ENCODE data around the gene NAALADL2. TPM values are rescaled to one million over a fixed set of nuclear protein-coding genes. Genes with fewer than 3 reads are reported as not detected.

The NAALADL2 gene
- total RNA-seq, 1 donor from 2014 or later, result 1.1 TPM

DNA sequence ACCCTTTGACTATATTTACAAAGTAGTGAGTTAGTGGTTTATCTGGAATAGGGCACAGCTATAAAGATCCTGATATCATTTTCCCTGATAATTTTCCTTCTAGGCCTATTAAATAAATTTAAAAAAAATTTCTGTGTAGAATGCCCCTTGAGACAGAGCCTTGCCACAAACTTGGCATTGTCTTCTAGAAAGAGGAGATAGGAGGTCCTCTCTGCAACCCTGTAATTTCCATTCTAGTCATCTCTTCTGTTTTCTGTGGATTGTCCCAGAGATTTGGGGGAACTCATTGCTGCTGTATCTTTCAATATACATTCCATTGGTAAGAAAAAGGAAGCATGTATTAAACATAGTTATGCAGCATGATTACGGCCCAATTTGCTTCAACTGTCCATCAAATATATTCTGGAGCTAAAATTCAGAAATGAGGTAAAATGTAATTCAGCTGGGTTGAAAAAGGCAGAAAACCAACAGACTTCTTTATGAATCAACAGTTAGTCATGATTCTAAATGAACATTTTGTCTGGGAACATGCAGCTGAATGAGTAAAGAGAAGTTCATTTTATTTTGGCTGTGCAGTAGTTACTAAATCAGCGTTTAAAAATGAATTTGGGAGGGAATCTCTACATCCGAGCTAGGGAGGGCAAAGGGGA, 401.1 kb downstream of the NAALADL2 start:
- TF ChIP-seq, protein P1, sequence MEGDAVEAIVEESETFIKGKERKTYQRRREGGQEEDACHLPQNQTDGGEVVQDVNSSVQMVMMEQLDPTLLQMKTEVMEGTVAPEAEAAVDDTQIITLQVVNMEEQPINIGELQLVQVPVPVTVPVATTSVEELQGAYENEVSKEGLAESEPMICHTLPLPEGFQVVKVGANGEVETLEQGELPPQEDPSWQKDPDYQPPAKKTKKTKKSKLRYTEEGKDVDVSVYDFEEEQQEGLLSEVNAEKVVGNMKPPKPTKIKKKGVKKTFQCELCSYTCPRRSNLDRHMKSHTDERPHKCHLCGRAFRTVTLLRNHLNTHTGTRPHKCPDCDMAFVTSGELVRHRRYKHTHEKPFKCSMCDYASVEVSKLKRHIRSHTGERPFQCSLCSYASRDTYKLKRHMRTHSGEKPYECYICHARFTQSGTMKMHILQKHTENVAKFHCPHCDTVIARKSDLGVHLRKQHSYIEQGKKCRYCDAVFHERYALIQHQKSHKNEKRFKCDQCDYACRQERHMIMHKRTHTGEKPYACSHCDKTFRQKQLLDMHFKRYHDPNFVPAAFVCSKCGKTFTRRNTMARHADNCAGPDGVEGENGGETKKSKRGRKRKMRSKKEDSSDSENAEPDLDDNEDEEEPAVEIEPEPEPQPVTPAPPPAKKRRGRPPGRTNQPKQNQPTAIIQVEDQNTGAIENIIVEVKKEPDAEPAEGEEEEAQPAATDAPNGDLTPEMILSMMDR (IDR thresholded peaks at IDR 0.05; ENCODE audit: insufficient read depth, low read length, severe bottlenecking), result no peak
- no peak for FAIRE-seq
- DNase-seq (ENCODE audit: low read depth), result peak; percentile 76
- Histone ChIP-seq H3K4me3 (ENCODE audit: low read depth, low read length) (no peak overlapping the region), H3K36me3 (ENCODE audit: control insufficient read depth, insufficient read depth, low read length) (no peaks in the 10 kb centered on the region), H3K27me3 (ENCODE audit: control insufficient read depth, insufficient read depth, low read length) (no peaks in the 10 kb centered on the region)

DNA sequence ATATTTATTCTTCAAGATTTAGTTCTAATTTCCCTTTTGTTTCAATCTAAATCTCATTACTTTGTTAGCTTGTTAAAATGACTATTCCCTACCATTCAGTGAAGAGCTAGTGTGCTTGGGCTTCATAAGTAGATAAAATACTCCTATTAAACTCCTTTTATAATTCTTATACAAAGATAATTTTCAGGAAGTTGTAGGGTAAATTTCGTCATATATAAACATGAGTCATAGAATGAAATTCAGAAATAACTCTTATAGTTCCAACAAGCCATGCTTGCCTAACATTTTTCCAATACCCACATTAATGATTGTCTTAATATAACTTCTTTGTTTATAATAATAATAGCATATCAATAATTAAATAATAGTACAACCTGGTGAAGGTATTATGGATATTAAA, 407.3 kb downstream of the NAALADL2 start:
- DNase-seq (ENCODE audit: low read depth) (peak; percentile 79), FAIRE-seq (no peak)
- TF ChIP-seq, protein P1 (IDR thresholded peaks at IDR 0.05; ENCODE audit: insufficient read depth, low read length, severe bottlenecking), result no peak
- Histone ChIP-seq H3K4me3 (ENCODE audit: low read depth, low read length) (no peak overlapping the region), H3K27me3 (ENCODE audit: control insufficient read depth, insufficient read depth, low read length) (no peaks in the 10 kb centered on the region), H3K36me3 (ENCODE audit: control insufficient read depth, insufficient read depth, low read length) (no peaks in the 10 kb centered on the region)

DNA sequence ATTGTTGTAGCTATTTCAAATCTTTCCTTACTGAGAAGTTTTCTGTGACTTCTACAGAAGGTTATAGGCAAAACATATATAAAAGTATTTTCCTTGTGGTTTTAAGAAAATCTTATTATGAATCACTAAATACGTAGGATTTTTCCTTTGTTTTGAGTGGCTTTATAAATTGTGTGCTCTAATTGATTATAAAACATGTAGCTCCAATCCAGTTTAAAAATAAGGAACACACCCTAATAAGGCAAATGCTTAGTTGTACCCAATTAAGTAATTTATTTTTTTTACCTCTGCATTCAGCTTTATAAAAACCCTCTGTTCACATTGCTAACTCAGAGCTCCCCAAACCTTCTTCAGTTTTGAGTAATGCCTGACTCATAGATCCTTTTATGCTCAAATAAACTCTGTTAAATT, 408.0 kb downstream of the NAALADL2 start:
- DNase-seq (ENCODE audit: low read depth), result peak; percentile 75
- Histone ChIP-seq H3K4me3 (ENCODE audit: low read depth, low read length) (no peak overlapping the region), H3K27me3 (ENCODE audit: control insufficient read depth, insufficient read depth, low read length) (no peaks in the 10 kb centered on the region), H3K36me3 (ENCODE audit: control insufficient read depth, insufficient read depth, low read length) (no peaks in the 10 kb centered on the region)
- FAIRE-seq, result no peak
- TF ChIP-seq, protein P1 (IDR thresholded peaks at IDR 0.05; ENCODE audit: insufficient read depth, low read length, severe bottlenecking), result no peak

DNA sequence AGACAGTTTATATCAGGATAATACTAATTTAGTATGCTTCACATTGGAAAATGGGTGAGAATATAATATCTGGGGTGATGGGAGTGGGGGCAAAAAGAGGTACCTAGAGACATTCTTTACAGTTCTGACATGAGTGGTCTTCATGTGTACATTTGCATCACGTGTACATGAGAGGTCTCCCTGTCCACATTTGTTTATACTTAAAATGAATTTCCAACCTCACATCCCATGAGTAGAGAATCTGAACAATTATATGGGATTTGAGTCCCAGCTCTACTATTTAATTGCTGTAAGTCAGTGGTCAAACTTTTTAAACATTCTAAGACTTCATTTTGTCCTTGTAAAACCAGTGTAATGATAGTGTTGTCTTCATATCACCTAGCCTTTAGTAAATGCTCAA, 408.4 kb downstream of the NAALADL2 start:
- no peak for DNase-seq (ENCODE audit: low read depth)
- Histone ChIP-seq H3K4me3 (ENCODE audit: low read depth, low read length) (no peak overlapping the region), H3K36me3 (ENCODE audit: control insufficient read depth, insufficient read depth, low read length) (no peaks in the 10 kb centered on the region), H3K27me3 (ENCODE audit: control insufficient read depth, insufficient read depth, low read length) (no peaks in the 10 kb centered on the region)
- TF ChIP-seq, protein P1 (IDR thresholded peaks at IDR 0.05; ENCODE audit: insufficient read depth, low read length, severe bottlenecking), result no peak
- no peak for FAIRE-seq

DNA sequence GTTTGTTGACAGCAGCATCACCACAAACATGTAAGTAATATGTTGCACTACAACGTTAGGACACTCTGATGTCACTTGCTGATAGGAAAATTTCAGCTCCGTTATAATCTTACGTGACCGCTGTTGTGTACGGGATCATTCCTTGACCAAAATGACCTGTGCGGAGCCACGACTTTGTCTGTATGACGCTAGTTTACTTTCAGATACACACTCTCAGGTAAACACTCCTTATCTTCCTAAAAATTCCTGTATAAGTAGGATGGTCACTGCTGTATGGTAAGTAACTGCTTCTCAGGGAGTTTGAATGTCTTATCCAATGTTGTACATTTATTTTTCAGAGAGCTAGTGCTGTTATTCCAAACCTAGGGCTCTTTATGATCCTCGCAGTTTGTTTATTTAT, 410.3 kb downstream of the NAALADL2 start:
- Histone ChIP-seq H3K36me3 (ENCODE audit: control insufficient read depth, insufficient read depth, low read length) (no peaks in the 10 kb centered on the region), H3K4me3 (ENCODE audit: low read depth, low read length) (no peak overlapping the region), H3K27me3 (ENCODE audit: control insufficient read depth, insufficient read depth, low read length) (no peaks in the 10 kb centered on the region)
- TF ChIP-seq, protein P1 (IDR thresholded peaks at IDR 0.05; ENCODE audit: insufficient read depth, low read length, severe bottlenecking), result no peak
- FAIRE-seq, result no peak
- DNase-seq (ENCODE audit: low read depth), result no peak

All from bronchial epithelial cell (primary cell).